ENCODE results near the gene CXCL13. TPM values are rescaled to one million over a fixed set of nuclear protein-coding genes. Genes with fewer than 3 reads are reported as not detected.
"Not testable (repeated sequence)": the region's sequence is repeated elsewhere in the genome, so short reads cannot be mapped to it uniquely, and the experiment has no call there.

The CXCL13 gene
- total and polyA plus RNA-seq, 2 of the 8 experiments (the other 6 are each of a cell fraction or from before 2014, with no cell fraction given) = not detected

GRCh38 chr4:77644069-77644468 is 38.4 kb downstream of the CXCL13 start:
- not testable (repeated sequence) for H4K91ac ChIP-seq (replicated peaks; ENCODE audit: insufficient read length, low read length)

More at GRCh38 chr4:77644069-77644468, 38.4 kb downstream of the CXCL13 start:
- H3K23ac ChIP-seq (ENCODE audit: insufficient read length); H3K18ac ChIP-seq (ENCODE audit: extremely low read depth, low read length); H2BK12ac ChIP-seq (ENCODE audit: low read depth, low read length); H4K8ac ChIP-seq (ENCODE audit: extremely low read depth, insufficient read depth, low read length); H3K4me3 ChIP-seq (ENCODE audit: extremely low read depth in 1 of 4, insufficient read depth in 2 of 4, low read depth in 3 of 4, low read length in 4 of 4); H3K4me1 ChIP-seq (replicated peaks in 1 of 4; ENCODE audit: control insufficient read depth in 3 of 4, insufficient read depth in 4 of 4, low read length in 3 of 4); H3K79me1 ChIP-seq (ENCODE audit: low read depth, low read length); H4K20me1 ChIP-seq (replicated peaks in 1 of 2; ENCODE audit: control insufficient read depth in 1 of 2, insufficient read depth in 2 of 2, low read length in 2 of 2); H3K14ac ChIP-seq (ENCODE audit: insufficient read length); H3K27me3 ChIP-seq (replicated peaks in 1 of 4; ENCODE audit: control insufficient read depth in 3 of 4, extremely low read depth in 1 of 4, insufficient read depth in 3 of 4, low read length in 3 of 4); H2AK5ac ChIP-seq (ENCODE audit: low read depth, low read length); H2BK20ac ChIP-seq (ENCODE audit: low read length); H3K9ac ChIP-seq (replicated peaks in 1 of 4; ENCODE audit: extremely low read depth in 1 of 4, low read depth in 3 of 4, low read length in 3 of 4); H3K79me2 ChIP-seq (ENCODE audit: control insufficient read depth in 1 of 2, insufficient read depth in 2 of 2, low read length in 2 of 2); H2AFZ ChIP-seq (ENCODE audit: low read length); H3K36me3 ChIP-seq (ENCODE audit: control insufficient read depth in 2 of 4, insufficient read depth in 4 of 4, low read length in 3 of 4); H4K5ac ChIP-seq (ENCODE audit: insufficient read length, low read depth, low read length); H2BK15ac ChIP-seq (ENCODE audit: low read length); FAIRE-seq; H3K9me3 ChIP-seq (ENCODE audit: insufficient read depth in 2 of 2, low read depth in 1 of 2, low read length in 1 of 2); H3K4ac ChIP-seq (replicated peaks; ENCODE audit: insufficient read length, low read depth, low read length); H3K4me2 ChIP-seq (ENCODE audit: insufficient read depth in 1 of 2, low read depth in 2 of 2, low read length in 2 of 2); DNase-seq (ENCODE audit: low read depth in 1 of 2, low spot score in 2 of 2); H3K27ac ChIP-seq (ENCODE audit: low read depth, low read length); H2BK120ac ChIP-seq (replicated peaks; ENCODE audit: low read depth, low read length); H3K23me2 ChIP-seq (ENCODE audit: low read depth, low read length); POLR2A ChIA-PET (ENCODE audit: partially characterized antibody); H3K56ac ChIP-seq (replicated peaks; ENCODE audit: insufficient read length, low read depth, low read length); H2BK5ac ChIP-seq (ENCODE audit: low read depth, low read length): not testable (repeated sequence)
- CTCF ChIA-PET (ENCODE audit: partially characterized antibody) = interaction anchor here (1.9 kb wide), 1 partner anchor 7 kb away, joined by 5 read pairs; no protein-coding TSS in a partner anchor
- 75% methylated on average over 1 of the region's 1 CpG; no CpG with 5 or more reads in 1 of the 2 experiments for WGBS, 2 experiments (ENCODE audit: extremely low coverage in 1 of 2, insufficient coverage in 1 of 2, insufficient read length in 1 of 2, insufficient replicate concordance in 2 of 2, low coverage in 1 of 2, low lambda C conversion rate in 2 of 2, missing lambda C conversion rate in 1 of 2)

Measured in H1 (cell line).